CD4-positive, alpha-beta T cell treated with Interleukin-6 at 100 ng/mL for 8 hours (primary cell): ENCODE data around the gene MPL.

Experiments
- DNase-seq: peaks from one replicate; pipeline ENCODE4 v3.0.0-alpha.2; 2020; ENCODE audit warnings: mixed read lengths, low spot score

MPL gene

GRCh38 chr1:43325381-43325780 lies 12.2 kb upstream of the MPL start:
- no peak for DNase-seq

GRCh38 chr1:43327549-43328292 lies 9.9 kb upstream of the MPL start:
- DNase-seq, result no peak

GRCh38 chr1:43329995-43330751 lies 7.4 kb upstream of the MPL start:
- no peak for DNase-seq

DNA sequence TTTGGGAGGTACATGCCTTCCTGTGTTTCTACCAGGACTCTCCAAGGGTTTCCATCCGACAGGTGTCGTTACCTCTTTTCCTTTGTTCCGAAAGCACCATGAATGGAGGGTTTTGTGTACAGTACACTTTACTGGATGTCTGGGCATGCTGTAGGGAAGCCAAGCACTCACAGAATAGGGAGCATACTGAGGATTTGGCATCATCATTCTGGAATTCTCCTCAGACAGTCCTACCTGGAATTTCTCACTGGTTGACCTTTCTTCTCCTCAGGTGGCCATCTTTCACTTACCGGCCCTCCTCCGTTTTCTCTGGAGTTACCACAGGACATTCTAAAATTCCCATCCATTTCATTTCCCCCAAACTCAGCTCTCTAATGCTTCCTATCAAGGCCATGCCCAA lies 5.9 kb upstream of the MPL start:
- DNase-seq, result no peak

- no peak for DNase-seq
Measured at GRCh38 chr1:43334453-43335205, 3.0 kb upstream of the MPL start.

DNA sequence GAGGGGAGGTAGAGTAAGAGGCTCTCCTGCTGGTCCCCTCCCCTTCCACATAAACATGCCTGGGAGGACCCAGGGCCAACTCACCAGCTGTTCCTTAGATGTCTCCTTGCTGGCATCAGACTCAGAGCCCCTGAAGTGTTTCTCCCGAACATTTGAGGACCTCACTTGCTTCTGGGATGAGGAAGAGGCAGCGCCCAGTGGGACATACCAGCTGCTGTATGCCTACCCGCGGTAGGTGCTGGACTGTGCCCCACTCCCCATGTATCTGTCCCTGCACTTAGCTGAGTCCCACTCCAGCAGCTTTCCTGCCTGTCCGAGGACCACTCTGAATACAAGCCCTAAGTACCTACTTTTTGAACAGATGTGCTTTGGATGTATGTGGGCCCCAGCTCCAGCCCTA lies 383 bp downstream of the MPL start:
- no peak for DNase-seq

GRCh38 chr1:43339584-43340232 lies 2.1 kb downstream of the MPL start:
- DNase-seq, result no peak

DNA sequence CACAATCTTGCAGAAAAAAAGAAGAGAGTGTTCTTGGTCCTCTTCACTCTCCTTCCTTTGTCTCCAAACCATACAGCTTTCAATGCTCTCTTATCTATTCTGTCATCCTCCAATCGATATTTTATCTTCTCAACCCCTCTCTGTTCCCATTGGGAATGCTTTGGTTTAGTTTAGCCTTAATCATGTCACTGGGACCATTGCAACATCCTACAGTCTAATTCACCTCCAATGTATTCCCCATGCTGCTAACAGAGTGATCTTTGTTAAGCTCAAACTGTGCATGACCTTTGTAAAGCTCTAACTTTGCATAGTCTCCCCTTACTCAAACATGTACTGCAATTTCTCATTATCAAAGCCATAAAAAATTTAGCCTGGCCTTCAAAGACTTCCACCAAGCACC lies 2.9 kb downstream of the MPL start:
- no peak for DNase-seq

GRCh38 chr1:43344267-43344850 lies 6.7 kb downstream of the MPL start:
- DNase-seq, result no peak

DNA sequence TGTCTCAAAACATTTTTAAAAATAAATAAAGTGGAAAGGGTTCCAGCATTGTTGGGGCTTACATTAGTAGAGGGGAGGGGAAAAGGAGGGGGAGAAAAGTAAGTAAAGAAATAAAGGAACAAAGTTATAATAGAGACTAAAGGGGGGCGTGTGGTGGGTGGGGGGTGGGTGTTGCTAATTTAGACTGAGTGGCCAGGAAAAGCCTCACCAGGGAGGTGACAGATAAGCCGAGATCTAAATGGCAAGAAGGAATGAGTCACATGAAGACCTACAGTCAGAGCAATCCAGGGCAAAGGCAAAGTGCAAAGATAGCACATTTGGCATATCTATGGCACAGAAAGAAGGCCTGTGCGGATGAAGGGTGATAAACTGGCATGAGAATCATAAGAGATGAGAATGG lies 7.5 kb downstream of the MPL start:
- DNase-seq, result no peak

GRCh38 chr1:43346636-43347035 lies 9.0 kb downstream of the MPL start:
- DNase-seq, result no peak

- no peak for DNase-seq
Measured at GRCh38 chr1:43348343-43348808, 10.8 kb downstream of the MPL start.

DNA sequence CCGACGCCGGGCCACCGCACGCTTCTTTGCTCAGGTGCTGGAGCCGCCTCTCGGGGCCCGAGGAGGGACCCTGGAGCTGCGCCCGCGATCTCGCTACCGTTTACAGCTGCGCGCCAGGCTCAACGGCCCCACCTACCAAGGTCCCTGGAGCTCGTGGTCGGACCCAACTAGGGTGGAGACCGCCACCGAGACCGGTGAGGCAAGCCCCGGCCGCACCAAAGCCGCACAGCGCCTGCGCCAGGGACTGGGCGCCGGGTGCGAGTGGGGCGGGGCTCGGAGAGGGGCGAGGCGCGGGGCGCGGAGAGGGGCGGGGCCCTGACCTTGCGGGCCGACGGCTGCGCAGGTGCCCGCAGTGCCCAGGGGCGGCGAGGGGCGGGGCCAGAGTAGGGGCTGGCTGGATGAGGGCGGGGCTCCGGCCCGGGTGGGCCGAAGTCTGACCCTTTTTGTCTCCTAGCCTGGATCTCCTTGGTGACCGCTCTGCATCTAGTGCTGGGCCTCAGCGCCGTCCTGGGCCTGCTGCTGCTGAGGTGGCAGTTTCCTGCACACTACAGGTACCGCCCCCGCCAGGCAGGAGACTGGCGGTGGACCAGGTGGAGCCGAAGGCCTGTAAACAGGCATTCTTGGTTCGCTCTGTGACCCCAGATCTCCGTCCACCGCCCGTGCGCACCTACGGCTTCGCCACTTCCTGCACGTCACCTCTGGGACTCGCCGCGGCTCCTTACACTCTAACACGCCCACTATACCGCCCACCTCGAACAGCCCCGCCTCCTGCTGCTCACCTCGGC lies 11.4 kb downstream of the MPL start:
- peak; percentile 58 for DNase-seq

GRCh38 chr1:43349594-43350306 lies 12.1 kb downstream of the MPL start:
- no peak for DNase-seq

GRCh38 chr1:43350976-43351375 lies 13.4 kb downstream of the MPL start:
- DNase-seq, result no peak

- no peak for DNase-seq
Measured at GRCh38 chr1:43351421-43352350, 14.1 kb downstream of the MPL start.

GRCh38 chr1:43352351-43352705 lies 14.7 kb downstream of the MPL start:
- DNase-seq, result no peak

GRCh38 chr1:43352881-43353280 lies 15.3 kb downstream of the MPL start:
- no peak for DNase-seq

DNA sequence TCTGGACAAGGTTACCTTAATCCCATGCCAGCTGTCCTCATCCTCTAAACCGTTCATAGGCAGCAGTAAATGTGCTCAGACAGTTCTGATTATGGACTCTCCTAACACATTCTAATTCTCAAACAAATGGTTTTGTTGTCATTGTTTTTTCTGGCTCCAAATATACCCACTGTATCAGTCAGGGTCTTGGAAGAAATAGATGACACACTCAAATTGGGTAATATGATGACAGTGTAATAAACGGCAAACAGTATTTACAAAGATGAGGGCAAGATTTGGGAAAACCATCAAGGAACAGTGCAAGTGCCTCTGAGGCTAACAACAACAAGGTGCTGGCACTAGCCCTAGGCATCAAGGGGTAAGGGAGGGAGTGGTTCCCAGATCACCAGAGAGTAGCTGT lies 16.9 kb downstream of the MPL start:
- no peak for DNase-seq
